Peyer's patch (tissue), 4 donors: ENCODE measurements around the gene LYRM1.

Experiments used
- POLR2A ChIP-seq, 2 donors: fragments of 450-650 bp; IDR thresholded peaks; one replicate each; pipeline ENCODE4 v1.5.1; 2017; ENCODE audit warnings: antibody characterized with exemption in 2 of 2, mild to moderate bottlenecking in 2 of 2, moderate library complexity in 2 of 2
- TF ChIP-seq, protein P1 (sequence below), 6 experiments: fragments of 450-650 bp in 4 of 6; fragments of 200-600 bp in 2 of 6; sonication (generic) in 1 of 6; IDR thresholded peaks; one replicate each; pipeline ENCODE4 v1.5.1; 2017 to 2019; ENCODE audit warnings: antibody characterized with exemption in 6 of 6, mild to moderate bottlenecking in 3 of 6, moderate library complexity in 1 of 6

DNA sequence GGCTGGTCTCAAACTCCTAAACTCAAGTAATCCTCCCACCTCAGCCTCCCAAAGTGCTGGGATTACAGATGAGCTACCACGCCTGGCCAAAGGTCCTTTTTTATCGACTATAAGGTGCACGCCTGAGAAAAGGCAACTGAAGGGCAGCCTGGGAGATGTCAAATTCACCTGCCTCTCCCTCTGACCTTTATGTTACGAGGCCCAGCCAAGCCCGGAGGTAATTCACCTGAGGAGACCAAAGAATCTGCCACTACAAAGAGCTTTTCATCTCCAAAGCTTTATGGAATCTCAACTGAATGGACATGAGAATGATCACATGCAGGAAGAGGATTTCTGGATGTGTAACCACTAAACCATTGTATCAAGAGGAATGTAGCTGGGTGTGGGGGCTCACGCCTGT is 37.2 kb downstream of the LYRM1 start:
- TF ChIP-seq POLR2A (IDR thresholded peaks at IDR 0.05), result no peak
- TF ChIP-seq, protein P1, sequence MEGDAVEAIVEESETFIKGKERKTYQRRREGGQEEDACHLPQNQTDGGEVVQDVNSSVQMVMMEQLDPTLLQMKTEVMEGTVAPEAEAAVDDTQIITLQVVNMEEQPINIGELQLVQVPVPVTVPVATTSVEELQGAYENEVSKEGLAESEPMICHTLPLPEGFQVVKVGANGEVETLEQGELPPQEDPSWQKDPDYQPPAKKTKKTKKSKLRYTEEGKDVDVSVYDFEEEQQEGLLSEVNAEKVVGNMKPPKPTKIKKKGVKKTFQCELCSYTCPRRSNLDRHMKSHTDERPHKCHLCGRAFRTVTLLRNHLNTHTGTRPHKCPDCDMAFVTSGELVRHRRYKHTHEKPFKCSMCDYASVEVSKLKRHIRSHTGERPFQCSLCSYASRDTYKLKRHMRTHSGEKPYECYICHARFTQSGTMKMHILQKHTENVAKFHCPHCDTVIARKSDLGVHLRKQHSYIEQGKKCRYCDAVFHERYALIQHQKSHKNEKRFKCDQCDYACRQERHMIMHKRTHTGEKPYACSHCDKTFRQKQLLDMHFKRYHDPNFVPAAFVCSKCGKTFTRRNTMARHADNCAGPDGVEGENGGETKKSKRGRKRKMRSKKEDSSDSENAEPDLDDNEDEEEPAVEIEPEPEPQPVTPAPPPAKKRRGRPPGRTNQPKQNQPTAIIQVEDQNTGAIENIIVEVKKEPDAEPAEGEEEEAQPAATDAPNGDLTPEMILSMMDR (IDR thresholded peaks at IDR 0.05), result no peak
